ENCODE measurements around the gene CSH1.

Gene CSH1

GRCh38 chr17:63937319-63937718 lies 40.9 kb upstream of the CSH1 start:
- Histone ChIP-seq H3K9me3 (ENCODE audit: severe bottlenecking) (no peaks in the 10 kb centered on the region), H3K4me3 (ENCODE audit: low read depth, low read length) (no peak overlapping the region), H3K27ac (no peak overlapping the region), H3K27me3 (ENCODE audit: insufficient read depth, low read depth, severe bottlenecking) (no peaks in the 10 kb centered on the region), H3K36me3 (no peaks in the 10 kb centered on the region)
- DNase-seq: no peak
- peak; percentile 43 for TF ChIP-seq CTCF (IDR thresholded peaks at IDR 0.05; ENCODE audit: low read depth, low read length)

DNA sequence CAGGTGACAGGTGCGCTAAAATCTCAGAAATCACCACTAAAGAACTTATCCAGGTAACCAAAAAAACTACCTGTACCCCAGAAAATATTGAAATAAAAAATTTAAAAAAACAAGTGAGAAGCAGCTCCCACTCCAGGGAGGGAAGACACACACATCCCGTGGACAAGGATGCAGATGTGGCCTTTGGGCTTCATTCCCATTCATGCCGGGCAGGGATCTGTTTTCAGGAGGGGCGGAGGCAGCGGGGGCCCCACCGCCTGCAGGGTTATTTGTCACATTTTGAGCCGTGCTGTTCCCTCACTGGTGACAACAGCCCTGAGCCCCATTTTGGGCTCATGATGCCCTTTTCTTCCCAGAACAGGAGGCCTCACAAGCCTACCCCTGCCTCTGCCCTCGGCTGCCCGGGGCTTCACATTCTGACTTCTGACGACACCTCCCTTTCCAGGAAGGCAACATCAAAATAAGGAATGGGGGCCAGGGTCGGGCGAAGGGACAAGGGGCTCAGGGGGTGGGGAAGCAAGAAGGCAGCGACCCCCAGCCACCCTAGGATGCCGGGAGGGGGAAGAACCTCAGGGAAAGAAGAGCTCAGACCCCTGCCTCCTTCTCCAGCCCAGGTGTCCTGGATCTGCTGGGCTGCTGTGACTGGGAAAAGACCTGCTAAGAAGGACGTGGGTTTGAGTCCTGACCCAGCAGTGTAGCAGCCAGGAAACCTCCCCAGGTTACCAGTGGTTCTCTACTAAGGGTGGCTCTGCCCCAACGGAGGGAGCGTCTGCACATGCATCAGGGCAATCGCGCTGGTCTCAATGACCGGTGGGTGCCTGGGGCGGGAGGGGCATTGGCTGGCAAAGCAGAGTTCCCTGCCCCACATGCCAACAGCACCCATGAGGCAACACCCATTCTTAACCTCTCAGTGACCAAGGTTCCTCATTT lies 38.1 kb upstream of the CSH1 start:
- Histone ChIP-seq H3K27me3 (ENCODE audit: insufficient read depth, low read depth, severe bottlenecking) (no peaks in the 10 kb centered on the region), H3K27ac (no peak overlapping the region), H3K36me3 (no peaks in the 10 kb centered on the region), H3K4me3 (ENCODE audit: low read depth, low read length) (no peak overlapping the region), H3K9me3 (ENCODE audit: severe bottlenecking) (no peaks in the 10 kb centered on the region)
- TF ChIP-seq CTCF (IDR thresholded peaks at IDR 0.05; ENCODE audit: low read depth, low read length): no peak
- no peak for DNase-seq

- no peak for DNase-seq
- Histone ChIP-seq H3K36me3 (no peaks in the 10 kb centered on the region), H3K27ac (no peak overlapping the region), H3K4me3 (ENCODE audit: low read depth, low read length) (no peak overlapping the region), H3K27me3 (ENCODE audit: insufficient read depth, low read depth, severe bottlenecking) (no peaks in the 10 kb centered on the region), H3K9me3 (ENCODE audit: severe bottlenecking) (no peaks in the 10 kb centered on the region)
- no peak for TF ChIP-seq CTCF (IDR thresholded peaks at IDR 0.05; ENCODE audit: low read depth, low read length)
Observed at GRCh38 chr17:63933598-63933997, 37.2 kb upstream of the CSH1 start.

DNA sequence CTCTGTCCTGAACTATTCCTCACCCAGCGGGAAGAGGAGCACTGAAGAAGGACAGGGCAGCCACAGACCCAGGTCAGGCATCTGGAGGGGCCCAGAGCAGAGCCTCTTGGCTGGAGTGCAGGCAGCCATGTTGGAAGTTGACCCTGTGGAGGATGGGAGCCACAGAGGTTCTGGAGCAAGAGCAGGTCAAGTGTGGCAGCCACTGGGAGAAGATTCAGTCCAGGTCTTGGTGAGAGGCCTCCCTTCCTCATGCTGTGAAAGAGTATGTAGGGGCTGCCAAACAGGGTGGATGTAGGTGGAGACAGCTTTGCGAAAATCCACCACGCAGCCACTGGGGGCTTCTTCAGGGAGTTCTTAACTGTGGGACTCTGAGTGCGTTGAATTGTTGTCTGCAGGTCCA lies 36.3 kb upstream of the CSH1 start:
- Histone ChIP-seq H3K9me3 (ENCODE audit: severe bottlenecking) (no peaks in the 10 kb centered on the region), H3K27me3 (ENCODE audit: insufficient read depth, low read depth, severe bottlenecking) (no peaks in the 10 kb centered on the region), H3K36me3 (no peaks in the 10 kb centered on the region), H3K27ac (no peak overlapping the region), H3K4me3 (ENCODE audit: low read depth, low read length) (no peak overlapping the region)
- no peak for DNase-seq
- no peak for TF ChIP-seq CTCF (IDR thresholded peaks at IDR 0.05; ENCODE audit: low read depth, low read length)

- Histone ChIP-seq H3K4me3 (ENCODE audit: low read depth, low read length) (no peak within 1 kb of the TSS), H3K36me3 (no peaks in the 10 kb centered on the region), H3K9me3 (ENCODE audit: severe bottlenecking) (no peaks in the 10 kb centered on the region), H3K27me3 (ENCODE audit: insufficient read depth, low read depth, severe bottlenecking) (no peaks in the 10 kb centered on the region), H3K27ac (no peak within 1 kb of the TSS)
- DNase-seq: no peak
- TF ChIP-seq CTCF (IDR thresholded peaks at IDR 0.05; ENCODE audit: low read depth, low read length): no peak
Observed at GRCh38 chr17:63931981-63932561, 35.7 kb upstream of the CSH1 start, which contains the start of gene CD79B. TSS of gene CD79B (minus strand) at chr17:63932331. CDS start at chr17:63932261, 70 bp downstream.
